ENCODE data around the gene THSD7A.

Gene THSD7A

DNA sequence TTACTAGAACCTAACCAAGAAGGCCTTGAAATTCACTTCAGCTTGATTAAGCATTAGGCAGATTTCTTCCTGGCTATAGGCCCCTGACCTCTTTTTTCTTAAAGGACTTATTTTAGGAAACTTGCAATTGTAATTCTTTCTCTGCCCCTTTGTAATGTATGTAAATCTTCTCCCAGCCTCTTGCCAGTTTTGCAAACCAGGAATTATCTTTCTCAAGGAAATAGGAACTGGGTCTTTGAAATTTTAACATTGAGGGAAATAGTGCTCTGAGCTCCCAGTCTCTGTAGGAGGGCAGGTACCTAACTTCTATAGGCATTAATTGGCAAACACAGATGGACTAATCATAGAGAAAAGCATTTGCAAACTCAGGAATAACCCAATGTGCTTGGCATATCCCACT lies 342.7 kb downstream of the THSD7A start:
- no peak for DNase-seq

DNA sequence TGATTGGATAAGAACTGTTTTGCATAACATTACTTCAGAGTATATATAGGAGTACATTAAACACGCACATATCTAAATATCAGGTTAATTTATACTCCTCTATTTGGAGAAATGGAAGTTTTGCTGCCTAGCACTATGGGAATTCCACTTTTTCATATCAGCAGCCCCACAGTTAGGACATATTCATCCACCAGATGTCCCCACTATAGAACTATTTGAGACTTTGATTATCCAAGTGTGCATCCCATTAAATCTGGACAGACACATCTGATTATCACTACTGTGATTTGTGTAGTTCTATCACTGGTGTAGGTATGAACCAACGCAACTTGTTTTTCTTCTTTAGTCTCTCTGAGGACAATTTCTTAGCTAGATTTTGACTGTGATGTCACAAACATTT lies 345.7 kb downstream of the THSD7A start:
- no peak for DNase-seq

DNA sequence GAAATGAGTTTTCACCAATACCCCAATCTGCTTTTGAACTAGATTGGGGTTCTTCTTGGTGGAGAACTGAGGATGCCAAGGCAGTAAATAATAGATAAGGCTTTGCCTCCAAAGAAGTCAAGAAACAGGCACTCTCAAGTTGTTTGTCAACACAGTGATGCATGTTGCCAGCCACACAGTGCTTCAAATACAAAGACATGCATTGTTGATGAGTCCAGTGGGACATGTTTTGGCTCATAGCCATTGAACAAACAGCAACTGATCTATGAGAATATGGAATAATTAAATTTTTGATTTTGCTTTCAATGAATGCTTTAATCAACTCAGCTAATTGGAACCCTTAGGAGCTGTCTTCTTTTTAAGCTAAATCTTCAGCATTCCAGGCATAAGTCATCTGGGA lies 346.4 kb downstream of the THSD7A start:
- no peak for DNase-seq

DNA sequence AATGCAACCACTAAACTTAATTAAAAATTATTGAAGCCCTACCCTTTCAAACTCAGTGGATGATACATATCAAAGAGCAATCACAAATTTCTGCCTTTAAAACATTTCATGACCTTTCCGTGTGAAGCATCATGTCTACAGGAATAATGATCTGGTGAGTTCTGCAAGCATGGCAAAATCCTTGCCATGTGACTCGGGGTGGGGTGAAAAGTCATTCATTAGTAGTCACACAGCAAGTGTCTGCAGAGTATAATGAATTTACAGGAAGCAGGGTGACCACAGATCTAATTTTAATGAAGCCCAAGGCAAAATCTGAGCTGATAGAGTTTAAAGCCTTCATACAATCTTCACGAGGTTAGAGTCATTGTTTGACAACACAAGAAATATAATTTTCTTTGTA lies 351.9 kb downstream of the THSD7A start:
- DNase-seq = no peak

DNA sequence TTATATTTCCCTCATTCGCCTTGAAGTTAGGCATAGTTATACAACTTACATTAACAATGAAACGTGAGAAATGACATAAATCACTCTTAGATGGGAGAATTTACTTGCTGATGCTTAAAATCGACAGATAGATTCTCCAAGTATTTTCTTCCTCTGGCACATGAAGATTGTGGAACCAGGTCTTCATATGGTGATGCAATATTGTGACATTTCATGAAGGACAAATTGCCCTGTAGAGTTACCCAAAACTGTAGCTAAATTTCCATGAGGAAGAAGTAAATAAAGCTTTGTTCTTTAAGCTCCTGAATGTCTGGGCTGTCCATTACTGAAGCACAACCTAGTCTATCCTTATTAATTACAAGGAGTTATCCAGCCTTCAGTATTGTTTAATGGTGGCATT lies 353.1 kb downstream of the THSD7A start:
- DNase-seq = no peak

DNA sequence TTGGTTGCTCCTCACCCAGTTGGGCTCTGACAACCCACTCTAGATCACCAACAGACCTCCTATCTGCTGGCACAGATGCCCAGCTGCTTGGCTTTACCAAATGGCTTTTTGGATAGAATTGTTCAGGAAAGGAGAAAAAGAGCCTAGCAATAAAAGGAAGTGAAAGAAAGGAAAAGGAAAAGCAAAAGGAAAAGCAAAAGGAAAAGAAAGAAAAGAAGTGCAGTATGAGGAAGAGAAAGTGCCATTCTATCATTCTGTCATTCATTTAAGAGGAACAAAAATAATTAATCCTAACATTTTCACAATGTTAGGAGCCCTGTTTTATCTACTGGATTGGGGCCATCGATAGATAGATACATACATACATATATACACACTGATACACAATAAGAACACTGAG lies 353.6 kb downstream of the THSD7A start:
- no peak for DNase-seq

DNA sequence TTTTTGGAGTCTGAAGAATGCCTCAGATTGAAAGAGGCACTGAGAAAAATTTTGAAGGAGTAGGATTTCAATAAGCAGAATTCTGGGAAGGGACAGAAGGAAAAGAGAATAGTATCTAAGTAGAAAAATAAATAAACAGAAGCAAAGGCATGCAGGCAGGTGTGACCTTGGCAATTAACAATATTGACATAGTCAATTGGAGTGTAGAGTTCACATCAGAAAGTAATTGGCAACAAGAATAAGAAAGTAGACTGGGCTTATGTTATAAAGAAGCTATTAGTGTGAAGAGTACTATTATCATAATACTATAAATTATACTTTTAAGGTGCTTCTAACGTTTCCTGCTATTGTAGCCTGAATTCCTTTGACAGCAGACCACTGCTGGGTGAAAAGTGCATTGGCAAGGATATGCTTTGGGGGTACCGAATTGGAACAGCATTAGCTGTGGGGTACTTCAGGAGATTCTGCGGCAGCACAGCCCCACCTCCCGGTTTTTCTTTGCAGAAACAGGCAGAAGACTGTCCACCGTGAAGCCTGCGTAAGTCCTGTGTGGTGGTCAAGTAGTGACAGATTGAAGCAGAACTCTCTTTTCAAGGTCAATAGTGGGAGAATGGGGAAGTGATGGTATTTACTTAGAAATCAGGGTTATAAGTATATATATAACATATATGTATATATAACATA lies 357.0 kb downstream of the THSD7A start:
- no peak for DNase-seq

DNA sequence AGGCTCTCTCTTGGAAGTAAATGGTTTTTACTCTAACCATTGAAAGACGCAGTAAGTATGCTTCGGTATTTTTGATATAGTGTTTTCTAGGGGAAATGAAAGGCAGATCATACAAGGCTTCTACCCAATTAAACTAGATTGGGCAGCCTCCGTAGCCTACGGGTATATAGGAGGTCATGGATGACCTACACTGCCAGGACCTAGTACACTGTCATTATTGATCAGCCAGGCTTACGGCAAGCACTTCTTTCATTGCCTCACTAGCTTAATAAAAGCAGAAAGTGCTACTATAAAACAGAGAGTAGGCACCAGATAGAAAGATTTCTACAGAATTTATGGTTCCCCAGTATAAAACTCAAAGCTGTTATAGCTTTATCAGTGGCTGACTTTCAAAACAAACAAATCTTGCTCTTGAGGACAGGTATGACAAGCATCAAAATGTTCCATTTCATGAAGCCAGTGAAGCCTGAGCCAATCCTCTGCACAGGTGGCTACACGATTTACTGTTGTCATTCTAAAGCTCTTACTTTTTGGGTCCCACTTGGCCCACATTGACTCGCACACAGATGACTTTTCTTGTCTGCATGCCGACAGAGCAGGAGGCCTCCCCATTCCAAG lies 358.1 kb downstream of the THSD7A start:
- no peak for DNase-seq

DNA sequence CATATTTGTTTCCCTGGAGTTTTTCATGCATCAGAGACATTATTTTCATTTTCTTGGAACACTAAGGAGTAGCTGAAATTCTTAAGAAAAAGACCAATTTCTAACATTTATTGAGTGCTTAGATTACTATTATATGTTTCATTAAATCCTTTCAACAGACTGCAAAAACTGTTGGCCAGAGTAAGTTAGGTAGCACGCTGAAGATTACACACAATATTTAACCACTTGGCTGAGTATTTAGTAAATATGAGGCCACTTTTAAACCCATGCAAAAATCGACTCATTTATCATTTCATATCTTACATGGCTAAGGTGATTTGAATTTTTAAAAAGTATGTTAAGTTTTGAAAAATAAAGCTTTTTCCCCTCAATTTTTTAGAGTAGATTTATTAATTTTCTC lies 358.8 kb downstream of the THSD7A start:
- no peak for DNase-seq

DNA sequence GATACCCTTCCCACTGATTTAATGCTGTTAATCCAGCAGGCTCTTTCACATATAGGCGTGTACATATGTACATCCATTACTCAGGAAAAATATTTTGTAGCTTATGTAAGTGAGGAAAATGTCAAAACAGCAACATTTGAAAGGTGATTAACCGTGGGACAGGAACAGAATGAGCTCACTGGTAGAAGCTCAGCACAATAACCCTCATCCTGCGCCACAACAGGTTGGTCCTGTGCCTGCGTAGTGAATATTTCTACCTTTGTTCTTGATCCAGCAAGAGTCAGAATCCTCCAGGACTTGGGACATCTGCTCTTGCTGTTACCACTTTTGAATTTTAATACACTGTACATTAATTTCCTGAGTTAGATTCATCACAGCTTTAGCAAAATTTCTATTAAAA lies 359.4 kb downstream of the THSD7A start:
- DNase-seq = no peak

DNA sequence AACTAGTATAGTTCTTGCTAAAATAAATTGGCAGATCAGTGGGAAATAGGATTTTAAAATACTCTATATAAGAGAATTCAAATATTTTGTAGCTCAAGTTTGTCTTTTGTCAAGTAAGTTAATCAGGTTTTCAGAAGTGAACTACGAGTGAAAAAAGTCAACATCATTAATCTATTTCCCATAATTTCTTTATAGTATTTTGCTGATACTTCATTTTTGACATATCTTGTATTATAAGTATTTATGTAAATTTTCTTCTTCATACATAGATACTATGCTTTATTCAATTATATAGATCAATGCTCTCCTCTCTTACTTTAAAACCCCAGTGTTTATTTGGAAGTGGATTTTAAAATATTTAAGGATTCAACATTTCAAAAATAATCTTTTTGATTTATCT lies 360.7 kb downstream of the THSD7A start:
- DNase-seq = no peak

DNA sequence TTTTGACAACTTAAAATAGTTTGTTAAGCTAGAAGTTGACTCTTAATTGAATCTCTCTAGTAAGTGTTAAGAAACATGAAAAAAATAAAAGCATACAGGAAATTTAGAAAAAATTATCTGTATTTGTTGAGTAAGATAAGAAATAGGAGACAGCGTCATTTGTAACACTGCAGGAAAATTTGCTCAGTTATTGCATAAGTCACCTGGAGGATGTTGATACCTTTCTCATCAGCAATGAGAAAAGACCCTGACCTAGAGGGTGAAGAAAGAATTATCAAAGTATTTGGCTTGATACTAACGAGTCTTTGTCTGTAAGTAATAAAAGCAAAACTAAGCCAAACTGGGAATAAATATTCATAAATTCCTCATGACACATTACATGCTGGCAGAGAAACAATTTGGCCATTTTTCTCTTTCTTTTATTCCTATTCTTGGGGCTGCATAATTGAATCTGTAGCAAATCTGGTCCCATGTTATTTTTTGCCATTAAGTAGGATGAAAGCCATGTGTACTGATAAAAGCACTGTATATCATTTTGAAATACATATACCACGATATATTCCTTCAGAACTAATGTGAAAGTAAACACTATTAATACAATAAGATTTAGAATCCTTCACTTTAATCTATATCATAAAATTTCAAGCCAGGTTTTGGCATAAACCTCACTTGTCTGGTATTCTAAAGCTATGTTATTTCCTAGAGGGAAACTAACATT lies 362.8 kb downstream of the THSD7A start:
- DNase-seq = no peak

DNA sequence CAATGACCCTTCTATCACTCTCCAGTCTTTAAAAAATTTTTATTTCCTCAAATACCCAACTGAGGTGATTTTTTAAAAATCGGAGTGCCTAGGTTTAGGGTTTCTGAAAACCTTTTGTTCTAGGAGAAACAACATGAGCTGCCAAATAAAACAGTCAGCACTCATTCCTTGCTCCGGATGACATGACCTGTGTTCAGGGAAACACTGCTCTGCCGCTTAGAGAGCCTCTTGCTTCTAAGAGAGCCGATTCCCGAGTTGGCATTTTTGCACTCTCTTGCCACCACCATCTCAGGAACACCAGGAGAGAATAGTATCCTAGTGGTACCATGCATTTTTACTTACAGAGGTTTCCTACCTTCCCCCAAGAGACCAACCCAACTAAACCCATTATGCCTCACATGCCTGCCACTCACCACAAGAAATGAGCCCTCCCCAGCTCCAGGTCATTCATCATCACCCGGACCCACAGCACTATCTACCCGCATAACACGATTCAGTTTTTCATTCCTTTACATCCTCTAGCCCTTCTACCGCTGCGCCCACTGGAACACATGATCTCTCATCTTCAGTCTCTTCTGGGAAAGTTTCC lies 365.4 kb downstream of the THSD7A start:
- DNase-seq = no peak

DNA sequence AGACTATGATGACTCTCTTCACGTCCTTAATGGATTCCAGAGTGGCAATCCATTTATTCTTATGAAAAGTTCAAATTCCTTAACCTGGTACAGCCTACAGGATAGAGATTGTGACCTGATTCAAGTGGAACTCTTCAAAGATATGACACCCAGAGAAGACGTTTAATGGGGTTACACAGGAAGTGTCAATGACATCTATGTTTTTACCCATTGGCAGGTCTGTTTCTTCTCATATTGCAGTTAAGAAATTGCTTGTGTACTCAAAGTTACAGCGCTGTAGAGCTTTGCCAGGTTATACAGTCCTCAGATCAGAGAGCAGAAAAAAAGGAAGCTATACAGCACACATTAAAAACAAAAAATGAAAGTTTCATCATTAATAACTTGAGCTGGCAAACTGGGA lies 367.4 kb downstream of the THSD7A start:
- no peak for DNase-seq

DNA sequence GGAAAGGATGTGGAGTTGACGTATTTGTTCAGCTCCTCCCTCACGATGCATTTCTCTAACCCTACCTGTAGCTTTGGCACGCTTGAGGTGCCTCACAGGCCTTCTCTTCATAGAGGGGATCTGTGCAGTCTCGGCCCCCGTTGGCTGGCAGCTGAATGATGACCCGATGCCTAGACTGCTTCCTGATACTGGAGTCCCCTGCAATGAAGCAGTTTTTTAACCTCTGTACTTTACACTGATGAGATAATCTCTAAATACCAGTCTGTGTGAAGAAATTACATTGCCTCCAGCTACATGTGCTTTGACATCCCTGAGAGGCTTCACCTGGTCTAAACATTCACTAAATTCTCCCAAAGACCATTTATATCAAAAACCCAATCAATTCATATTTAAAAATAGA lies 370.1 kb downstream of the THSD7A start:
- DNase-seq = no peak

DNA sequence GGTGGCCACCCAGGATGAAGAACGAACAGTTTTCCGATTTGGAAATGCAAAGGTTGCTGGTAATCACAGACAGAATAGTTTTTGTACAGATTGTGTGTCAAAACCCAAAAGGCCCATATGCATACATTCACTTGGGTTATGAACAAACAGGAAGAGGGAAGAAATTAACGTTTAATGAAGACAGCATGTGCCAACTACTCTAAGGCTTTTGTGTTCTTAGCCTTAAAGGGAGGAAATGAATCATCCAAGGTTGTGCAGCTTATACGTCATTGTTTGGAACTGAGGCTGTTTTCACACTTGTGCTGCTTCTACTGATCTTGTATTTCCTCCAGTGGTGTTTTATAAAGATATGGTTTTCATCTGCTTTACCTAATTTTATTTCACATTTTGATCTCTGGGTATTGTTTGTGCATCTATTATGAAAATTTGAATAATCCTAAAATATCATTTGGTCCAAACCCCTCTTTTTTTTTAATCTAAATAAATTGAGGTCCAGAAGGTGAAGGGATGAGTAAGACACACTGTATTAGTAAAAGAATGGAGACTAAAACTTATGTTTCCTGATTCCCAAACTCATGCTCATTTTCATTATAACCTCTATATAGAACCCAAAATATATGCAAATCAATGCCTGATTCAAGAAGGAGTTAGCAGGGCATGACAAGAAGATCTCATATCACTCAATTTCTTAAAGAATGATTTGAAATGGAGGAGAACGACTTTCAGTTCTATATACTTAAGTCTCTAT lies 373.1 kb downstream of the THSD7A start:
- DNase-seq = no peak

DNA sequence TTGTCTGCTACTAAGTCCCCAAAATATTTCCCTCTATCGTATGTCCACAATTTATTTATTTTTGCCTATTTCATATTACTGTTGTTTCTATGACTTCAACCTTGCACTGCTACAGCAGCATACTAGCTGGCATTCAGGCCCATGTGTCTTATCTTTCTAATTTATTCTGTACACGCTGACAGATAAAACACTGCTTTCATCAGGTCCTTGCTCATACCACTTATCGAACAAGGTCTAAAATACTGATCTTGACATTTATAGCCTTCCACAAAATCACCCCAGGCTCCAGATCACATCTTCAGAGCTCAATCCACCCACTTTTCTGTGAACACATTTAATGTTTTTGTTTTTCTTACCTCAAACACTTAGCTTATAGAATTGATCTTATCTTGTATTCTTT lies 374.6 kb downstream of the THSD7A start:
- no peak for DNase-seq

DNA sequence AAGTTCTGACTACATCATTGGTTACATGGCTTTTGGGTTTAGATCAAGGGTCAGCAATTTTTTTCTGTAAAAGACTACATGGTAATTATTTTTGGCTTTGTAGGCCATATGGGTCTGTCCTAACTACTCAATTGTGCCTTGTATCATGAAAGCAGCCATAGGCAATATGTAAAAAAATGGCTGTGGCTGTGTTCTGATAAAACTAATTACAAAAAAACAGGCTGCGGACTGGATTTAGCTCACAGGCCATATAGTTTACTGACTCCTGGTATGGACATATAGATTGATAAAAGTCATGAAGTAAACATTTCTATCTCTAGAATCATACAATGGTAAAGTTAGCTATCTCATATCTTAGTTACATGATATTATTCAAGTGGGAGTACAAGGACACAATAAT lies 375.4 kb downstream of the THSD7A start:
- DNase-seq = no peak

DNA sequence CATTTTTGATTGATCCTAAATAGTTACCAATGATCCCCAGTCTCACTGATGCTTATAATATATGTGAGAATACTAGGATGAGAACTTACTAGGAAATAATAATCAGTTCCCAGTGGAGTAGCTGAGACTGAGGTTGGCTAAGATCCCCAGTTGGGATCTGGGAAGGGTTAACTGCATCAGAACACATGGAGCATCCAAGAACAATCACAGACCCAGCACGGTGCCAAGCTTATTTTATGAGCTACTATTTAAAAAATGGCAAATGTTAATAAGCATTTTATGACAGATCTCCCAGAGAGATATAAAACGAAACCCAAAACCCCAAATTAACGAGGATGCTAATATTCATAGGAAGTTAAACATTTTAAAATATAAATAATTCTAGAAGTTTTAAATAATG lies 379.5 kb downstream of the THSD7A start:
- no peak for DNase-seq

DNA sequence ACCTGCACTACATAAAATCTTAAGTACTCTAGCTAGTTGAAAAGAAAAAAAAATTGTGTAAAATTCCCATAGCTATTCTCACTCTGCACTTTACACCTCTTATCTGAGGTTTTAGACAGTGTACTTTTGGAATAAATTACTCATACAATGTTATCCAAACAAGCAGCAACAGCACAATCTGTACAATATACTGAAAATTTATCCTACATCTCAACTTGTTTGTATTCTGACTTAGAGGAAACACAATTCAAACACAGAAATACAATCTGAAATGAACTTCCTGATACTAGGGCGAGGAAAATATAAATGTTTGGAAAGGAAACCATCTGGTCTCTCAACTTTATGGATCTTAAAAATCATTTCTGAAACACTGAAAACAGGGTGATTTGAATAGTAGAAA lies 381.7 kb downstream of the THSD7A start:
- no peak for DNase-seq

DNA sequence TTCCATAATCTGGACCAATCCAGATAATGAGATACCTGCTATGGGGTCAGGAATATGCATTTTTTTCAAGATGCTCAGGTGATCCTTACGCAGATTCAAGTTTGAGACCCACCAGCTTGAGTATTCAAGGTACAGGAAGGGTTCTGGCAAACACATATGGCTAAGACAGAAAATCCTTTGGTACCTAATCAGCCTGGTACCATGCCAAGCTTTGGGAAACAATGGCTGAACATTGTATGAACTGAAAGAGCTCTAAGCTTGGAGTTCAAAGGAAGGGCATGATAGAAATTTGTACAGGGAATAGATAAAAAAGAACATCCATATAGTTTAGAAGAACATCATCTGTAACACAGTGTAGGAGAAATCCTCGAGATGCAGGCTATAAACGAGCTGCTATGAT lies 382.7 kb downstream of the THSD7A start:
- no peak for DNase-seq

DNA sequence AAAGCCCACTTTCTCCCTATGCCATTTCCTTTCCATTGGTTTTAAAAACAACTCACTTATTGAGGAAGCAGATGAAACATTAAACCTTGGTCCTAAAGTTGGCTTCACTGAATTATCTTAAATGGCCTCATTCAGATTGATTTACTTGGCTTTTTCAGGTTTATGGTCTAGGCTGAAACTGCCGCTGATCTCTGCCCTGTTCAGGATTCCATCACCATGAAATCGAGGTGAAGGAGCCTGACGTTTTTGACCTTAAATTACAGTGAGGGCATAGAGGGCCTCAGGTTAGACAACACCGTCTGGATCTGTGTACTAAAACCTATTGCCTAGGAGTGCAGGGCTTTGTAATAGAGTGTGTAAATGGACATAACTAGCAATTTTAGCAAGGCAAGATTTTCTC lies 383.7 kb downstream of the THSD7A start:
- no peak for DNase-seq

DNA sequence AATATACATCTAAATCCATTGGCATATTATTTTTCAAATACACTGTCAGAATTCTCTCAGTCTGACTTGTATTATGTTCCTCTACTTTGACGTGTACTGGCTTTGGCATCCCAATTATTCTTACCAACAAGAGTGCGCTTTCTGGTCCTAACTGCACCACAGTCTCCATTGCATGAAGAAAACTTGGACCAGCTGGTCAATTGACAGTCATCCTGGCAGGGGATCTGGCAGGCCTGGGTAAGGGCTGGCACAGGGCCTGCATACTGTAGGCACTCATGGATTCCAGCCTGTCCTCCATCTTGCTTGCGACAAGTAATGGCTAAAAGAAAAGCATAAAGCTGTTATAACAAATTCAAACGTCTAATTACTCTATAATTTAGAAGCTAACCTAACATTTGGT lies 384.9 kb downstream of the THSD7A start:
- DNase-seq = no peak

Measured in activated gamma-delta T cell (primary cell).